ENCODE results near the gene LCN10. TPM values are rescaled to one million over a fixed set of nuclear protein-coding genes. Genes with fewer than 3 reads are reported as not detected.

LCN10 gene
- polyA plus RNA-seq, 3 donors = 0.16 TPM; not detected in 2

DNA sequence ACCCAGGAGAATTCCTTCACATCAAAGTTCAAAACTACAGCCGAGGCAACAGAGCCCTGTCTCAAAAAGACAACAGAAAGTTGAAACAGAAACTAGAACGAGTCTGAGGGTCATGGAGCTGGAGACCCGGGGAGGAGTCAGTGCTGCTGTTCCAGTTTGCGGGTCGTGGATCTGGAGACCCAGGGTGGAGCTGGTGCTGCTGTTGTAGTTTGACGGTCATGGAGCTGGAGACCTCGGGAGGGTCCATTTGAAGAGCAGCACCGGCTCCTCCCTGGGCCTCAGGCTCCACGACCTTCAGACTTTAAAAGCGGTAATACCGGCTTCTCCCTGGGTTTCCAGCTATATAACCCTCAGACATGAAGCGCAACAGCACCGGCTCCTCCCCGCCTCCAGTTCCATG lies 34.6 kb upstream of the LCN10 start:
- H3K27me3 ChIP-seq (ENCODE audit: control insufficient read depth in 2 of 2, insufficient read depth in 2 of 2, low read length in 2 of 2) = no peaks in the 10 kb centered on the region
- H3K9me3 ChIP-seq (replicated peaks in 1 of 2; ENCODE audit: control insufficient read depth in 1 of 2, insufficient read depth in 1 of 2, low read length in 2 of 2) = peaks cover 9 to 18% of the 10 kb centered on the region in 2 donors
- no peak for DNase-seq
- H3K4me1 Mint-ChIP-seq = peaks cover 4% of the 10 kb centered on the region
- H4K20me1 ChIP-seq (ENCODE audit: insufficient read depth, low read length) = no peaks in the 10 kb centered on the region
- WGBS (ENCODE audit: insufficient coverage) = 85% methylated on average over 14 of the region's 14 CpGs
- no peak overlapping the region for H3K4me3 ChIP-seq (replicated peaks in 1 of 3; ENCODE audit: low read depth in 2 of 3, low read length in 3 of 3)
- H3K4me1 ChIP-seq (ENCODE audit: control insufficient read depth in 1 of 2, insufficient read depth in 2 of 2, low read length in 2 of 2) = peaks cover 0 to 3% of the 10 kb centered on the region in 2 donors
- no peaks in the 10 kb centered on the region for H3K36me3 ChIP-seq (replicated peaks in 1 of 2; ENCODE audit: control insufficient read depth in 1 of 2, insufficient read depth in 2 of 2, low read length in 2 of 2)
- H3K4me2 ChIP-seq (replicated peaks; ENCODE audit: extremely low read depth, low read length, poor library complexity, severe bottlenecking) = no peak overlapping the region
- H3K79me2 ChIP-seq (ENCODE audit: insufficient read depth, low read length) = no peaks in the 10 kb centered on the region
- peaks cover 8 to 20% (median 14%) of the 10 kb centered on the region in 7 donors for H3K9me3 Mint-ChIP-seq
- no peak overlapping the region for H3K4me3 Mint-ChIP-seq
- intact Hi-C loops (cut with micrococcal nuclease) = no loop called here
- peak overlapping the region in 1 of 7 donors; percentile 0 for H3K27ac Mint-ChIP-seq
- H3K36me3 Mint-ChIP-seq = no peaks in the 10 kb centered on the region
- no peak overlapping the region for H3K9ac ChIP-seq (ENCODE audit: insufficient read depth, low read length, poor library complexity, severe bottlenecking)
- H2AFZ ChIP-seq (ENCODE audit: insufficient read depth, low read depth, low read length, poor library complexity, severe bottlenecking) = no peak overlapping the region
- peaks cover 7 to 20% (median 11%) of the 10 kb centered on the region in 3 donors for H3K27me3 Mint-ChIP-seq (ENCODE audit: low read depth in 3 of 3)
- no peak overlapping the region for H3K27ac ChIP-seq (ENCODE audit: low read depth in 1 of 2, low read length in 2 of 2)
- TF ChIP-seq, protein P1, sequence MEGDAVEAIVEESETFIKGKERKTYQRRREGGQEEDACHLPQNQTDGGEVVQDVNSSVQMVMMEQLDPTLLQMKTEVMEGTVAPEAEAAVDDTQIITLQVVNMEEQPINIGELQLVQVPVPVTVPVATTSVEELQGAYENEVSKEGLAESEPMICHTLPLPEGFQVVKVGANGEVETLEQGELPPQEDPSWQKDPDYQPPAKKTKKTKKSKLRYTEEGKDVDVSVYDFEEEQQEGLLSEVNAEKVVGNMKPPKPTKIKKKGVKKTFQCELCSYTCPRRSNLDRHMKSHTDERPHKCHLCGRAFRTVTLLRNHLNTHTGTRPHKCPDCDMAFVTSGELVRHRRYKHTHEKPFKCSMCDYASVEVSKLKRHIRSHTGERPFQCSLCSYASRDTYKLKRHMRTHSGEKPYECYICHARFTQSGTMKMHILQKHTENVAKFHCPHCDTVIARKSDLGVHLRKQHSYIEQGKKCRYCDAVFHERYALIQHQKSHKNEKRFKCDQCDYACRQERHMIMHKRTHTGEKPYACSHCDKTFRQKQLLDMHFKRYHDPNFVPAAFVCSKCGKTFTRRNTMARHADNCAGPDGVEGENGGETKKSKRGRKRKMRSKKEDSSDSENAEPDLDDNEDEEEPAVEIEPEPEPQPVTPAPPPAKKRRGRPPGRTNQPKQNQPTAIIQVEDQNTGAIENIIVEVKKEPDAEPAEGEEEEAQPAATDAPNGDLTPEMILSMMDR (IDR thresholded peaks at IDR 0.05) = no peak

DNA sequence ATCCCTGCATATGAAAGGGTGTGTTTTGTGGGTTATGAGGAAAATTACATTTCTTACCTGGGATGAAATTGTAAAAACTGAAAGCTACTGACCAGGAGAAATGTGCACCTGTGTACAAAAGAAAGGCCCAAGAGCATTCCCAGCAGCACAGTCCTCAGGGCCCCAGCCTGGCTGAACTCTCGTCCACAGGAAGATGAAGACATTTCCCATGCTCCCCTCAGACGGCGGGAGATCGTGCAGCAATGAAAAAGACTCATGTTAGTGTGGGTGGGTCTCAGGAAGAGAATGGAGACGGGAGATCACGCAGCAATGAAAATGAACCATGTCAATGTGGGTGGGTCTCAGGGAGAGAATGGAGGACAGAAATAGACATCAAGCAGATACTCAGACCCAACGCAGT lies 34.2 kb upstream of the LCN10 start:
- Histone ChIP-seq H3K9ac (ENCODE audit: insufficient read depth, low read length, poor library complexity, severe bottlenecking) (no peak overlapping the region), H3K4me3 (replicated peaks in 1 of 3; ENCODE audit: low read depth in 2 of 3, low read length in 3 of 3) (no peak overlapping the region), H4K20me1 (ENCODE audit: insufficient read depth, low read length) (no peaks in the 10 kb centered on the region), H2AFZ (ENCODE audit: insufficient read depth, low read depth, low read length, poor library complexity, severe bottlenecking) (no peak overlapping the region), H3K79me2 (ENCODE audit: insufficient read depth, low read length) (no peaks in the 10 kb centered on the region), H3K4me2 (replicated peaks; ENCODE audit: extremely low read depth, low read length, poor library complexity, severe bottlenecking) (no peak overlapping the region), H3K27me3 (ENCODE audit: control insufficient read depth in 2 of 2, insufficient read depth in 2 of 2, low read length in 2 of 2) (no peaks in the 10 kb centered on the region), H3K9me3 (replicated peaks in 1 of 2; ENCODE audit: control insufficient read depth in 1 of 2, insufficient read depth in 1 of 2, low read length in 2 of 2) (peaks cover 9 to 18% of the 10 kb centered on the region in 2 donors), H3K27ac (ENCODE audit: low read depth in 1 of 2, low read length in 2 of 2) (no peak overlapping the region), H3K36me3 (replicated peaks in 1 of 2; ENCODE audit: control insufficient read depth in 1 of 2, insufficient read depth in 2 of 2, low read length in 2 of 2) (no peaks in the 10 kb centered on the region), H3K4me1 (ENCODE audit: control insufficient read depth in 1 of 2, insufficient read depth in 2 of 2, low read length in 2 of 2) (peaks cover 0 to 3% of the 10 kb centered on the region in 2 donors)
- 86% methylated on average over 6 of the region's 7 CpGs for WGBS (ENCODE audit: insufficient coverage)
- intact Hi-C loops (cut with micrococcal nuclease) = no loop called here
- no peaks in the 10 kb centered on the region for H3K36me3 Mint-ChIP-seq
- TF ChIP-seq, protein P1 (IDR thresholded peaks at IDR 0.05) = no peak
- H3K27me3 Mint-ChIP-seq (ENCODE audit: low read depth in 3 of 3) = peaks cover 9 to 20% (median 11%) of the 10 kb centered on the region in 3 donors
- no peak for DNase-seq
- peaks cover 4% of the 10 kb centered on the region for H3K4me1 Mint-ChIP-seq
- no peak overlapping the region for H3K4me3 Mint-ChIP-seq
- peaks cover 8 to 20% (median 14%) of the 10 kb centered on the region in 7 donors for H3K9me3 Mint-ChIP-seq
- H3K27ac Mint-ChIP-seq = peak overlapping the region in 1 of 7 donors; percentile 0

Measured in CD14-positive monocyte (primary cell).